A549 (cell line): ENCODE measurements around the gene PRKG1.

Source experiments
- CEBPB ChIP-seq, 2 experiments: fragments of >200 bp in 1 of 2; sonication (Bioruptor Twin) in 1 of 2; formaldehyde crosslinking in 1 of 2; IDR thresholded peaks; 2 replicates each; pipeline ENCODE4 v1.6.1; 2012 to 2016
- KDM5A ChIP-seq: fragments of 200-600 bp; sonication (generic); IDR thresholded peaks from 2 replicates; pipeline ENCODE4 v1.6.1; 2016; ENCODE audit warnings: antibody characterized with exemption, mild to moderate bottlenecking
- MAZ ChIP-seq: fragments of 150-350 bp; IDR thresholded peaks from 2 replicates; pipeline ENCODE4 v1.6.1; 2014; ENCODE audit warnings: antibody characterized with exemption, low read depth, low read length, borderline replicate concordance
- POLR2A ChIP-seq: IDR thresholded peaks from 2 replicates; pipeline ENCODE4 v1.6.1; 2012; ENCODE audit warnings: mild to moderate bottlenecking, low read length
- RNF2 ChIP-seq: fragments of 200-600 bp; sonication (generic); IDR thresholded peaks from 2 replicates; pipeline ENCODE4 v1.6.1; 2016; ENCODE audit warnings: low read depth, mild to moderate bottlenecking, antibody characterized with exemption, moderate library complexity, borderline replicate concordance
- TFCP2L1 ChIP-seq: fragments of 250-450 bp; sonication (Bioruptor Pico); IDR thresholded peaks from 2 replicates; pipeline ENCODE4 v1.5.0; 2021; ENCODE audit warnings: mild to moderate bottlenecking
- TF ChIP-seq, protein P1 (sequence below): fragments of >200 bp; sonication (Bioruptor Twin); formaldehyde crosslinking; IDR thresholded peaks from 3 replicates; pipeline ENCODE4 v1.5.1; 2016
- TF ChIP-seq, protein P2 (sequence below): IDR thresholded peaks from 2 replicates; pipeline ENCODE4 v1.6.1; 2012
- TF ChIP-seq, protein P3 (sequence below): fragments of 150-350 bp; IDR thresholded peaks from 2 replicates; pipeline ENCODE4 v1.6.1; 2014; ENCODE audit warnings: low read depth, mild to moderate bottlenecking, low read length
- TF ChIP-seq, protein P4 (sequence below): fragments of 250-450 bp; sonication (Bioruptor Pico); IDR thresholded peaks from 2 replicates; pipeline ENCODE4 v1.5.0; 2020; ENCODE audit warnings: low read depth, mild to moderate bottlenecking, moderate library complexity

DNA sequence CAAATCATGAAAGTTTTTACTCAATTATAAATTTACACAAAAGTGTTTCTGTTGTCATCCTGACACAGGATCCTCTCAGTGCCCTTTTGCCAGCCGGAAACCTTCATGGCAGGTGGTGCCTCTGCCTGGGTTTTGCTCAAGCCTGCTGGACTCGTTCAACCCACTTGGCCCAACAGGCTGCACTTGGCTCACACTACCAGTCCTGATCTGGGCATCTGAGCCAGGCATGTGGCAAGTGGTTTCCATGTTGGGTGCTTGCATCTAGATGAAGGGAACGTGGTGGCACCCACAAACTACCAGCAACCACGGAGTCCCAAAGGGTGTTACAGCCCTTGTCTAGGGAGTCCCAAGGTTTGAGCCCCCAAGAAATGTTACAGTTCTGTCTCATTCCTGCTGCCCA lies 787.4 kb downstream of the PRKG1 start:
- TF ChIP-seq MAZ (no peak), TFCP2L1 (CRISPR knock-in tag) (no peak), POLR2A (no peak), RNF2 (no peak), CEBPB (IDR thresholded peaks at IDR 0.05) (no peak), KDM5A (no peak)
- TF ChIP-seq, protein P1, sequence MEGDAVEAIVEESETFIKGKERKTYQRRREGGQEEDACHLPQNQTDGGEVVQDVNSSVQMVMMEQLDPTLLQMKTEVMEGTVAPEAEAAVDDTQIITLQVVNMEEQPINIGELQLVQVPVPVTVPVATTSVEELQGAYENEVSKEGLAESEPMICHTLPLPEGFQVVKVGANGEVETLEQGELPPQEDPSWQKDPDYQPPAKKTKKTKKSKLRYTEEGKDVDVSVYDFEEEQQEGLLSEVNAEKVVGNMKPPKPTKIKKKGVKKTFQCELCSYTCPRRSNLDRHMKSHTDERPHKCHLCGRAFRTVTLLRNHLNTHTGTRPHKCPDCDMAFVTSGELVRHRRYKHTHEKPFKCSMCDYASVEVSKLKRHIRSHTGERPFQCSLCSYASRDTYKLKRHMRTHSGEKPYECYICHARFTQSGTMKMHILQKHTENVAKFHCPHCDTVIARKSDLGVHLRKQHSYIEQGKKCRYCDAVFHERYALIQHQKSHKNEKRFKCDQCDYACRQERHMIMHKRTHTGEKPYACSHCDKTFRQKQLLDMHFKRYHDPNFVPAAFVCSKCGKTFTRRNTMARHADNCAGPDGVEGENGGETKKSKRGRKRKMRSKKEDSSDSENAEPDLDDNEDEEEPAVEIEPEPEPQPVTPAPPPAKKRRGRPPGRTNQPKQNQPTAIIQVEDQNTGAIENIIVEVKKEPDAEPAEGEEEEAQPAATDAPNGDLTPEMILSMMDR, result no peak
- TF ChIP-seq, protein P2, sequence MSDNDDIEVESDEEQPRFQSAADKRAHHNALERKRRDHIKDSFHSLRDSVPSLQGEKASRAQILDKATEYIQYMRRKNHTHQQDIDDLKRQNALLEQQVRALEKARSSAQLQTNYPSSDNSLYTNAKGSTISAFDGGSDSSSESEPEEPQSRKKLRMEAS, result no peak
- TF ChIP-seq, protein P3, sequence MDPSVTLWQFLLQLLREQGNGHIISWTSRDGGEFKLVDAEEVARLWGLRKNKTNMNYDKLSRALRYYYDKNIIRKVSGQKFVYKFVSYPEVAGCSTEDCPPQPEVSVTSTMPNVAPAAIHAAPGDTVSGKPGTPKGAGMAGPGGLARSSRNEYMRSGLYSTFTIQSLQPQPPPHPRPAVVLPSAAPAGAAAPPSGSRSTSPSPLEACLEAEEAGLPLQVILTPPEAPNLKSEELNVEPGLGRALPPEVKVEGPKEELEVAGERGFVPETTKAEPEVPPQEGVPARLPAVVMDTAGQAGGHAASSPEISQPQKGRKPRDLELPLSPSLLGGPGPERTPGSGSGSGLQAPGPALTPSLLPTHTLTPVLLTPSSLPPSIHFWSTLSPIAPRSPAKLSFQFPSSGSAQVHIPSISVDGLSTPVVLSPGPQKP, result no peak
- TF ChIP-seq, protein P4, sequence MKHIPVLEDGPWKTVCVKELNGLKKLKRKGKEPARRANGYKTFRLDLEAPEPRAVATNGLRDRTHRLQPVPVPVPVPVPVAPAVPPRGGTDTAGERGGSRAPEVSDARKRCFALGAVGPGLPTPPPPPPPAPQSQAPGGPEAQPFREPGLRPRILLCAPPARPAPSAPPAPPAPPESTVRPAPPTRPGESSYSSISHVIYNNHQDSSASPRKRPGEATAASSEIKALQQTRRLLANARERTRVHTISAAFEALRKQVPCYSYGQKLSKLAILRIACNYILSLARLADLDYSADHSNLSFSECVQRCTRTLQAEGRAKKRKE (CRISPR knock-in tag), result no peak
